AG09309 (cell line): ENCODE measurements around the gene VEGFC.

ENCODE experiments used
- DNase-seq: peaks from one replicate; pipeline ENCODE4 v3.0.0-alpha.2; 2010; ENCODE audit warnings: low read depth
- H3K4me3 ChIP-seq: 2 replicates; pipeline ENCODE4 v1.5.1; 2011; ENCODE audit warnings: mild to moderate bottlenecking, low read depth, low read length, moderate library complexity; ENCODE audit not compliant: control insufficient read depth
- CTCF ChIP-seq: IDR thresholded peaks from 2 replicates; pipeline ENCODE4 v1.5.1; 2011; ENCODE audit warnings: mild to moderate bottlenecking, low read depth, low read length, inconsistent platforms; ENCODE audit not compliant: insufficient read depth, control insufficient read depth; ENCODE audit errors: missing control alignments

Gene VEGFC

GRCh38 chr4:176668324-176668723 is 124.4 kb downstream of the VEGFC start:
- TF ChIP-seq CTCF = no peak
- H3K4me3 ChIP-seq = no peak overlapping the region
- no peak for DNase-seq

GRCh38 chr4:176664964-176665363 is 127.8 kb downstream of the VEGFC start:
- no peak overlapping the region for H3K4me3 ChIP-seq
- no peak for DNase-seq
- TF ChIP-seq CTCF = no peak

- DNase-seq = no peak
- H3K4me3 ChIP-seq = no peak overlapping the region
- TF ChIP-seq CTCF = peak; percentile 24
Measured at GRCh38 chr4:176660561-176660960, 132.2 kb downstream of the VEGFC start.

GRCh38 chr4:176656108-176656507 is 136.6 kb downstream of the VEGFC start:
- no peak for DNase-seq
- TF ChIP-seq CTCF = no peak
- no peak overlapping the region for H3K4me3 ChIP-seq

GRCh38 chr4:176654565-176655216 is 138.0 kb downstream of the VEGFC start:
- H3K4me3 ChIP-seq = no peak overlapping the region
- no peak for DNase-seq
- TF ChIP-seq CTCF = no peak

- TF ChIP-seq CTCF = no peak
- no peak for DNase-seq
- no peak overlapping the region for H3K4me3 ChIP-seq
Measured at GRCh38 chr4:176653401-176654220, 139.1 kb downstream of the VEGFC start.
